Measurements from ENCODE around the gene C10orf53. TPM values are rescaled to one million over a fixed set of nuclear protein-coding genes. Genes with fewer than 3 reads are reported as not detected.

Gene C10orf53
- total RNA-seq, 1 donor from 2014 or later = not detected

GRCh38 chr10:49651039-49651835 is 28.2 kb upstream of the C10orf53 start:
- ATAC-seq (no peak), DNase-seq (ENCODE audit: missing footprints) (no peak)
- intact Hi-C loops (cut with DNase I) = no loop called here

GRCh38 chr10:49651917-49652316 is 27.5 kb upstream of the C10orf53 start:
- DNase-seq (ENCODE audit: missing footprints) (no peak), ATAC-seq (no peak)
- intact Hi-C loops (cut with DNase I) = no loop called here

GRCh38 chr10:49652421-49653272 is 26.8 kb upstream of the C10orf53 start:
- DNase-seq (ENCODE audit: missing footprints) = no peak
- ATAC-seq = no peak
- intact Hi-C loops (cut with DNase I) = no loop called here

- ATAC-seq (no peak), DNase-seq (ENCODE audit: missing footprints) (no peak)
- intact Hi-C loops (cut with DNase I) = no loop called here
These were observed 26.1 kb upstream of the C10orf53 start for GRCh38 chr10:49653273-49653929.

- no peak for ATAC-seq
- intact Hi-C loops (cut with DNase I) = no loop called here
- no peak for DNase-seq (ENCODE audit: missing footprints)
These were observed 25.3 kb upstream of the C10orf53 start for GRCh38 chr10:49654036-49654693.

GRCh38 chr10:49655099-49655498 is 24.4 kb upstream of the C10orf53 start:
- ATAC-seq (no peak), DNase-seq (ENCODE audit: missing footprints) (no peak)
- intact Hi-C loops (cut with DNase I) = no loop called here

- ATAC-seq (no peak), DNase-seq (ENCODE audit: missing footprints) (no peak)
- intact Hi-C loops (cut with DNase I) = no loop called here
These were observed 22.5 kb upstream of the C10orf53 start for GRCh38 chr10:49656845-49657493.

GRCh38 chr10:49657606-49658005 is 21.8 kb upstream of the C10orf53 start:
- intact Hi-C loops (cut with DNase I) = no loop called here
- DNase-seq (ENCODE audit: missing footprints) = no peak
- no peak for ATAC-seq

GRCh38 chr10:49661140-49661856 is 18.2 kb upstream of the C10orf53 start:
- ATAC-seq (no peak), DNase-seq (ENCODE audit: missing footprints) (no peak)
- intact Hi-C loops (cut with DNase I) = no loop called here

- intact Hi-C loops (cut with DNase I) = no loop called here
- DNase-seq (ENCODE audit: missing footprints) (no peak), ATAC-seq (no peak)
These were observed 17.2 kb upstream of the C10orf53 start for GRCh38 chr10:49662169-49662830.

GRCh38 chr10:49663596-49663995 is 15.9 kb upstream of the C10orf53 start:
- intact Hi-C loops (cut with DNase I) = no loop called here
- no peak for ATAC-seq
- no peak for DNase-seq (ENCODE audit: missing footprints)

GRCh38 chr10:49664006-49664841 is 15.2 kb upstream of the C10orf53 start:
- ATAC-seq (no peak), DNase-seq (ENCODE audit: missing footprints) (no peak)
- intact Hi-C loops (cut with DNase I) = no loop called here

- DNase-seq (ENCODE audit: missing footprints) (no peak), ATAC-seq (no peak)
- intact Hi-C loops (cut with DNase I) = no loop called here
These were observed 14.6 kb upstream of the C10orf53 start for GRCh38 chr10:49664842-49665355.

GRCh38 chr10:49666054-49666615 is 13.3 kb upstream of the C10orf53 start:
- intact Hi-C loops (cut with DNase I) = no loop called here
- DNase-seq (ENCODE audit: missing footprints) = no peak

GRCh38 chr10:49666685-49667084 is 12.8 kb upstream of the C10orf53 start:
- intact Hi-C loops (cut with DNase I) = no loop called here
- ATAC-seq (no peak), DNase-seq (ENCODE audit: missing footprints) (no peak)

More at GRCh38 chr10:49666054-49666615, 13.3 kb upstream of the C10orf53 start:
- ATAC-seq = no peak

GRCh38 chr10:49667991-49668390 is 11.5 kb upstream of the C10orf53 start:
- ATAC-seq (no peak), DNase-seq (ENCODE audit: missing footprints) (no peak)
- intact Hi-C loops (cut with DNase I) = no loop called here
